HEK293T (cell line): Measurements from ENCODE around the gene TEX28.

Experiments
- FOXA1 ChIP-seq: fragments of 450-650 bp; IDR thresholded peaks from 2 replicates; pipeline ENCODE4 v1.6.1; 2016; ENCODE audit warnings: mild to moderate bottlenecking
- FOXK2 ChIP-seq: fragments of 450-650 bp; IDR thresholded peaks from 2 replicates; pipeline ENCODE4 v1.6.1; 2016; ENCODE audit warnings: mild to moderate bottlenecking
- NFRKB ChIP-seq: fragments of 450-650 bp; IDR thresholded peaks from 2 replicates; pipeline ENCODE4 v1.6.1; 2016; ENCODE audit warnings: mild to moderate bottlenecking, moderate library complexity
- TARDBP ChIP-seq: fragments of 450-650 bp; IDR thresholded peaks from 2 replicates; pipeline ENCODE4 v1.6.1; 2016
- ZNF384 ChIP-seq: fragments of 450-650 bp; IDR thresholded peaks from 2 replicates; pipeline ENCODE4 v1.6.1; 2016
- TF ChIP-seq, protein P1 (sequence below): fragments of 450-650 bp; IDR thresholded peaks from 2 replicates; pipeline ENCODE4 v1.6.1; 2016

DNA sequence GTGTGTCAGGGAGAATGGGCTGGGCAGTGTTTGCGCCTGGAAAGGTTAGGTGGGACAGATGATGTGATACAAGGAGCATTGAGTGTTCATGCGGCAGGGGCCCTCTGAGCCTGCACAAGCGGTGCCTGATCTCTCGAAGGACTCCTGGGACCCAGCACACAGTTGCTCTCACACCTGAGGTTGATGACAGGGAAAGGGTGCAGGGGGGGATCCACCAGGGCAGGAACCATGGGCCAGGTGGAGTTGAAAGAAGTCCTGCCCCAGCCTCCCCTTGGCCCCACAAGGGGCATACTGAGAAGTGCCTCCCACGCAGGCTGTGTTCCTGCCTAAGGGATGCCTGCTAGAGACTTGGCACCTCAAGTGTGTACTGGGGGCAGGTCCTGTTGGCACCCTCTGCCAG is 33.7 kb upstream of the TEX28 start:
- TF ChIP-seq ZNF384 (no peak), FOXA1 (no peak), FOXK2 (no peak), TARDBP (no peak), NFRKB (no peak)
- TF ChIP-seq, protein P1, sequence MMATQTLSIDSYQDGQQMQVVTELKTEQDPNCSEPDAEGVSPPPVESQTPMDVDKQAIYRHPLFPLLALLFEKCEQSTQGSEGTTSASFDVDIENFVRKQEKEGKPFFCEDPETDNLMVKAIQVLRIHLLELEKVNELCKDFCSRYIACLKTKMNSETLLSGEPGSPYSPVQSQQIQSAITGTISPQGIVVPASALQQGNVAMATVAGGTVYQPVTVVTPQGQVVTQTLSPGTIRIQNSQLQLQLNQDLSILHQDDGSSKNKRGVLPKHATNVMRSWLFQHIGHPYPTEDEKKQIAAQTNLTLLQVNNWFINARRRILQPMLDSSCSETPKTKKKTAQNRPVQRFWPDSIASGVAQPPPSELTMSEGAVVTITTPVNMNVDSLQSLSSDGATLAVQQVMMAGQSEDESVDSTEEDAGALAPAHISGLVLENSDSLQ: no peak
